ENCODE results near the gene UBAC2.
A peak's percentile ranks its signal among the peaks of the same experiment; 100 is the strongest.

Gene UBAC2

GRCh38 chr13:99378985-99379733, 178.5 kb downstream of the UBAC2 start:
- no peaks in the 10 kb centered on the region for H3K27me3 ChIP-seq (replicated peaks; ENCODE audit: control insufficient read depth, insufficient read depth, low read length)
- H3K9me3 ChIP-seq (ENCODE audit: control insufficient read depth, low read length): peaks cover 6% of the 10 kb centered on the region
- no peak for DNase-seq (ENCODE audit: low read depth)
- no peak overlapping the region for H3K4me3 ChIP-seq (ENCODE audit: low read length)
- no peaks in the 10 kb centered on the region for H3K4me1 ChIP-seq (ENCODE audit: control insufficient read depth, insufficient read depth, low read length)
- H3K9ac ChIP-seq (ENCODE audit: low read length): no peak overlapping the region
- H3K36me3 ChIP-seq (ENCODE audit: control insufficient read depth, insufficient read depth, low read length, severe bottlenecking): peaks cover 40% of the 10 kb centered on the region

GRCh38 chr13:99379856-99380801, 179.5 kb downstream of the UBAC2 start:
- no peak for DNase-seq (ENCODE audit: low read depth)
- no peaks in the 10 kb centered on the region for H3K4me1 ChIP-seq (ENCODE audit: control insufficient read depth, insufficient read depth, low read length)
- peaks cover 6% of the 10 kb centered on the region for H3K9me3 ChIP-seq (ENCODE audit: control insufficient read depth, low read length)

DNA sequence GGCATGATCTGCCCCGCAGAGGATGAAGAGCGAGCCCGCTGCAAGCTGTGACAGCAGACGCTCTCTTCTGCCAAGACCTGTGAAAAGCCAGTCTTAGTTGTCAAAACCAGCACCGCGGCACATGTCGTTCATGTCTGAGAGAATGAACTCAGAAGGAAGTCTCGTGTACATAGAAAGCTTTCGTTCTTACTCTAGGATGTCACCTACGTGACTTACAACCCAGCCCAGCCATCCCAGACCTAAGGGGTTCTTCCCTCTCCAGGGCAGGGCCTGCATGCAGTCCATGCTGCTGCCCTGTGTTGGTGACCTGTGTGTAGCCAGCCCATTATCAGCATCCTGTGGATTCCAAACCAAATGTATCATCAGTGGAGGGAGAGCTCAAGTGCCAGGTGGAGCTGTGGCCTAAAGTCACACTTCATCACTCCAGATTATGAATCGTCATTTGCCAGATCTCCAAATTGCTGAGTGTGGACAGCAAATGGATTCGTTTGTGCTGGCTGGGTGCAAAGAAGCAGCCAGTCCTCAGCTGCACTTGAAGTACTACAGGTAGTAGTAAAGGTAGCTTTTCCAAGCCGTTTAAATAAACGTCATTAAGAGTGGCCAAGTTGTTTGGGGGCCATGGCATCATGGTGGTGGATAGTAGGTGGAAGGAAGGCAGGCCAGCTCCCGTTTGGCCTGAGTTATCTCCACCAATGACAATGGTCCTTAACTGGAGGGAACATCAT, 180.4 kb downstream of the UBAC2 start:
- Histone ChIP-seq H3K36me3 (ENCODE audit: control insufficient read depth, insufficient read depth, low read length, severe bottlenecking) (peaks cover 47% of the 10 kb centered on the region), H3K9me3 (ENCODE audit: control insufficient read depth, low read length) (peaks cover 6% of the 10 kb centered on the region), H3K9ac (ENCODE audit: low read length) (no peak overlapping the region), H3K4me1 (ENCODE audit: control insufficient read depth, insufficient read depth, low read length) (no peaks in the 10 kb centered on the region), H3K4me3 (ENCODE audit: low read length) (no peak overlapping the region), H3K27me3 (replicated peaks; ENCODE audit: control insufficient read depth, insufficient read depth, low read length) (no peaks in the 10 kb centered on the region)
- DNase-seq (ENCODE audit: low read depth): no peak

More at GRCh38 chr13:99379856-99380801, 179.5 kb downstream of the UBAC2 start:
- Histone ChIP-seq H3K9ac (ENCODE audit: low read length) (no peak overlapping the region), H3K4me3 (ENCODE audit: low read length) (no peak overlapping the region), H3K36me3 (ENCODE audit: control insufficient read depth, insufficient read depth, low read length, severe bottlenecking) (peaks cover 41% of the 10 kb centered on the region), H3K27me3 (replicated peaks; ENCODE audit: control insufficient read depth, insufficient read depth, low read length) (no peaks in the 10 kb centered on the region)

GRCh38 chr13:99381766-99382165, 181.1 kb downstream of the UBAC2 start:
- peaks cover 46% of the 10 kb centered on the region for H3K36me3 ChIP-seq (ENCODE audit: control insufficient read depth, insufficient read depth, low read length, severe bottlenecking)
- peaks cover 6% of the 10 kb centered on the region for H3K9me3 ChIP-seq (ENCODE audit: control insufficient read depth, low read length)
- no peak overlapping the region for H3K9ac ChIP-seq (ENCODE audit: low read length)
- no peaks in the 10 kb centered on the region for H3K4me1 ChIP-seq (ENCODE audit: control insufficient read depth, insufficient read depth, low read length)
- DNase-seq (ENCODE audit: low read depth): no peak
- no peaks in the 10 kb centered on the region for H3K27me3 ChIP-seq (replicated peaks; ENCODE audit: control insufficient read depth, insufficient read depth, low read length)
- H3K4me3 ChIP-seq (ENCODE audit: low read length): no peak overlapping the region

GRCh38 chr13:99382428-99383133, 181.9 kb downstream of the UBAC2 start:
- peak; percentile 4 for DNase-seq (ENCODE audit: low read depth)
- Histone ChIP-seq H3K9me3 (ENCODE audit: control insufficient read depth, low read length) (peaks cover 6% of the 10 kb centered on the region), H3K9ac (ENCODE audit: low read length) (no peak overlapping the region), H3K36me3 (ENCODE audit: control insufficient read depth, insufficient read depth, low read length, severe bottlenecking) (peaks cover 38% of the 10 kb centered on the region), H3K4me3 (ENCODE audit: low read length) (no peak overlapping the region), H3K27me3 (replicated peaks; ENCODE audit: control insufficient read depth, insufficient read depth, low read length) (no peaks in the 10 kb centered on the region), H3K4me1 (ENCODE audit: control insufficient read depth, insufficient read depth, low read length) (no peaks in the 10 kb centered on the region)

- Histone ChIP-seq H3K4me1 (ENCODE audit: control insufficient read depth, insufficient read depth, low read length) (no peaks in the 10 kb centered on the region), H3K27me3 (replicated peaks; ENCODE audit: control insufficient read depth, insufficient read depth, low read length) (no peaks in the 10 kb centered on the region), H3K4me3 (ENCODE audit: low read length) (no peak overlapping the region), H3K36me3 (ENCODE audit: control insufficient read depth, insufficient read depth, low read length, severe bottlenecking) (peaks cover 33% of the 10 kb centered on the region), H3K9ac (ENCODE audit: low read length) (no peak overlapping the region), H3K9me3 (ENCODE audit: control insufficient read depth, low read length) (peaks cover 6% of the 10 kb centered on the region)
- no peak for DNase-seq (ENCODE audit: low read depth)
These were observed 182.9 kb downstream of the UBAC2 start for GRCh38 chr13:99383511-99383921.

DNA sequence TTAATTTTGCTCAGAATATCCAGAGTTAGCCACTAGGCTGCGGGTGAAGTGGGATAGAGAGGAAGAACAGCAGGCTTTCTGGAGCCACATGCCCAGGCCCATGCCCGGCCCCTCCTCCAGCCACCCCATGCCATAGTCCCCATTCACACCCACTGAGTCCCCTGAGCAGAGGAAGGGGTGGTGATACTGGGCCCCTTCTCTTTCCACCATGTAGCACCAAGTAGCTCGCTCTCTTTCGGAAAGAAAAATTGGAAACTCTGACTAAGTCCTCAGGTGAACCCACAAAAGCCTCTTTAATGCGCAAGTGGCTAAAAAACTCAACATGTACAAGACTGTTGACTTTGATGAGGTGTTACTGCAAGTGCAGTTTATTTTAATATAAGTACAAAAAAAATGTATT, 183.3 kb downstream of the UBAC2 start:
- no peak overlapping the region for H3K4me3 ChIP-seq (ENCODE audit: low read length)
- no peak for DNase-seq (ENCODE audit: low read depth)
- H3K27me3 ChIP-seq (replicated peaks; ENCODE audit: control insufficient read depth, insufficient read depth, low read length): no peaks in the 10 kb centered on the region
- no peak overlapping the region for H3K9ac ChIP-seq (ENCODE audit: low read length)
- peaks cover 3% of the 10 kb centered on the region for H3K9me3 ChIP-seq (ENCODE audit: control insufficient read depth, low read length)
- no peaks in the 10 kb centered on the region for H3K4me1 ChIP-seq (ENCODE audit: control insufficient read depth, insufficient read depth, low read length)
- peaks cover 28% of the 10 kb centered on the region for H3K36me3 ChIP-seq (ENCODE audit: control insufficient read depth, insufficient read depth, low read length, severe bottlenecking)

DNA sequence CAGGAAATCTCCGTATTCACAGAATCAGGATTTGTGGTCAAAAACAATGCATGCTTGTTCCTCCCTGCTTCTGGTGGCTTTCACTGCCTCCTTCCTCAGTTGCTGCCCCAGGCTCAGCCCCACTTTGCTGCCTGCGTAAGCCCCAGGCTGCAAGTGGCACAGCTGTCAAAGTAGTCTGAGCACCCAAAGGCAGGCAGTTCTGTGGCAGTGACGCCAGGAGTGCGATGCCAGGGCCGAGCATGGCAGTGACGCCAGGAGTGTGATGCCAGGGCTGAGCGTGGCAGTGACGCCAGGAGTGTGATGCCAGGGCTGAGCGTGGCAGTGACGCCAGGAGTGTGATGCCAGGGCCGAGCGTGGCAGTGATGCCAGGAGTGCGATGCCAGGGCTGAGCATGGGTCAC, 183.8 kb downstream of the UBAC2 start:
- peaks cover 23% of the 10 kb centered on the region for H3K36me3 ChIP-seq (ENCODE audit: control insufficient read depth, insufficient read depth, low read length, severe bottlenecking)
- no peaks in the 10 kb centered on the region for H3K9me3 ChIP-seq (ENCODE audit: control insufficient read depth, low read length)
- no peak overlapping the region for H3K4me3 ChIP-seq (ENCODE audit: low read length)
- no peak for DNase-seq (ENCODE audit: low read depth)
- no peak overlapping the region for H3K9ac ChIP-seq (ENCODE audit: low read length)
- H3K4me1 ChIP-seq (ENCODE audit: control insufficient read depth, insufficient read depth, low read length): no peaks in the 10 kb centered on the region
- no peaks in the 10 kb centered on the region for H3K27me3 ChIP-seq (replicated peaks; ENCODE audit: control insufficient read depth, insufficient read depth, low read length)

- Histone ChIP-seq H3K36me3 (ENCODE audit: control insufficient read depth, insufficient read depth, low read length, severe bottlenecking) (peaks cover 20% of the 10 kb centered on the region), H3K4me1 (ENCODE audit: control insufficient read depth, insufficient read depth, low read length) (no peaks in the 10 kb centered on the region), H3K27me3 (replicated peaks; ENCODE audit: control insufficient read depth, insufficient read depth, low read length) (no peaks in the 10 kb centered on the region), H3K9ac (ENCODE audit: low read length) (no peak overlapping the region), H3K4me3 (ENCODE audit: low read length) (no peak overlapping the region), H3K9me3 (ENCODE audit: control insufficient read depth, low read length) (no peaks in the 10 kb centered on the region)
- DNase-seq (ENCODE audit: low read depth): no peak
These were observed 184.5 kb downstream of the UBAC2 start for GRCh38 chr13:99385161-99385560.

GRCh38 chr13:99385940-99386339, 185.3 kb downstream of the UBAC2 start:
- Histone ChIP-seq H3K4me3 (ENCODE audit: low read length) (no peak overlapping the region), H3K4me1 (ENCODE audit: control insufficient read depth, insufficient read depth, low read length) (no peaks in the 10 kb centered on the region), H3K9ac (ENCODE audit: low read length) (no peak overlapping the region), H3K36me3 (ENCODE audit: control insufficient read depth, insufficient read depth, low read length, severe bottlenecking) (peaks cover 16% of the 10 kb centered on the region), H3K27me3 (replicated peaks; ENCODE audit: control insufficient read depth, insufficient read depth, low read length) (no peaks in the 10 kb centered on the region), H3K9me3 (ENCODE audit: control insufficient read depth, low read length) (no peaks in the 10 kb centered on the region)
- no peak for DNase-seq (ENCODE audit: low read depth)

Data from adipocyte (in vitro differentiated cells).